HG02678 (cell line): ENCODE measurements around the gene TMEM132D.

ENCODE experiments used
- ATAC-seq: cut with Tn5 transposase; IDR thresholded peaks from one replicate; pipeline ENCODE4 v1.9.1; 2021; ENCODE audit warnings: mild to moderate bottlenecking, moderate library complexity; ENCODE audit not compliant: unreplicated experiment

TMEM132D gene

DNA sequence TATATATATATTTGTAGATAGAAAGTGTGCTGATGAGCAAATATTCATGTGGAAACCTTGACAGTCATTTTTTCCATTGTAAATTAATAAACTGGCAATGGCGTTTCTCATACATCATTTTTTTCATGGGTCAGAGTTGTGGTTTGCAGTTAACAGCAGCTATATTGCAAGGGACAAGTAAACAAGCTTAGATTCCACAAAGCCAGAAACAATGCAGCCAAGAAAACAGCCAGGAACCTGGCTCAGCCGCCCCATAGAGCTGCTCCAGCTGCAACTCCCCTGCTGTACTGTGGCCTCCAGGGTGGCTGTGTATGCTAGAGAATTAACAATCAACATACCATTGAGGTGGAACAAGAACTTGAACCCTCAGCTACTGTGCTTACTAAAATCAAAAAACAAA, 298.2 kb downstream of the TMEM132D start:
- no peak for ATAC-seq

DNA sequence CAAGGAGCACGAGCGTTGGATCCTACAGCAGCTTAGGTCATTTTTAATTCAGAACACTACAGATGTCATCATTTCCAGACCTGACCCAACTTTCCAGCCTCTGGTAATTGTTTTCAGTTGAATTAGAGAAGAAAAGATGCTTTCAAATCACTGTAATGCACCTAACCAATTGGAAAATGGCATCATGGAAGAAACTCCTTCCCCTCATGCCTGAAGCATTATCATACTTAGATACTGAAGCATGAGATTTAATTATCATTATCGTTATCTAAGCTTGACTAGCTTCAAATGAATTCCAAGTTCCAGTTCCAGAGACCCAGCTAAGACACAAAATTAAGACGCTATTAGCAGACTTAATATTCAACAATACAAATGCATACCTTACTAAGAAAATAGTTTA, 299.3 kb downstream of the TMEM132D start:
- ATAC-seq: no peak

DNA sequence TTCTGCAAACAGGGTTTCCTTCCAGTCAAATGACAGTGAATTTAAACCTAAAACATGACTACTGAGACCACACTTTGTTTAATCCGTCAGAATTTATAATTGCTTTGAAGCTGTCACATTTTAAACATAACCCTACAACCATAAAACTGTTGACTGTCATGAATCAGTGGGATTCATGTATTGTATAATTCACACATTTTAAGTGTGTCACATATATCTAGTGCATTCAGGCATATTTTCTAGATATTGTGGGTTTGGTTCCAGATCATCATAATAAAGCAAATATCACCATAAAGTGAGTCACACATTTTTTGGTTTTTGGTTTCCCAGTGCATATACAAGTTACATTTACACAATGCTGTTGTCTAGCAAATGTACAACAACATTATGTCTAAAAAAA, 304.4 kb downstream of the TMEM132D start:
- ATAC-seq: no peak

DNA sequence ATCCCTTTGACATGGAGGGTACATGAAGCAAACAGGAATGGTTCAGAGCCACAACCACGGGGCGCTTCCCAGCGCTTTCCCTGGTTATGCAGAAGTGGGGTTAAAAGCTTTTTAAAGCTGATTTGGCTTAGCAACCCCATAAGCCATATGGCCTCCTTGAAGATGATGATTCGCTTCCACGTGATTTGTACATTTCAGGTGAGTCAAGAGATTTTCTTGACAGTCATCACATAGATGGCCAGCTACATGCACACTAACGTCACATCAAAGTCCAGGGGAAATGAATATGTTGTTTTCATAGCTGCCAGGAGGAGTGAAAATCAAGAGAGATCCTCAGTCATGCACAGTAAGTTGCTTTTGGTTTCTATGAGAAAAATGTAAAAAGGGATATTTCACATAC, 309.7 kb downstream of the TMEM132D start:
- no peak for ATAC-seq

GRCh38 chr12:129592449-129592848, 311.4 kb downstream of the TMEM132D start:
- ATAC-seq: no peak

GRCh38 chr12:129589503-129589902, 314.3 kb downstream of the TMEM132D start:
- no peak for ATAC-seq

DNA sequence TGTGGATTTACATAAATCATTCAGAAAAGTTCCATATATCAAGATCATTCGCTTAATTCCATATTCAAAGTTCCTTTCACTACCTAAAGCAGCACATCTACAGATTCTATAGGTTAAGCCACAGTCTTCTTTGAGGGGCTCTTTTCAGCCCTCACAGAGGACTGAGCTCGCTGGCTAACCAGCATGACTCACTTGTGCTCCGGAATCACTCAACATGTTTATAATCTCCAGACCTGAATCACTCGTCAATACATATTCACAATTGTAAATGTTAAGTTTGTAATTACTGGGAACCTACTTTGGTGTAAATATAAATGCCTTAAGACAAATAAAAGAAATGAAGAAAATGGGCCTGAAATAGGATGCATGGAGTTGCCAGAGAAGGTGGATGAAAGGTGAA, 315.7 kb downstream of the TMEM132D start:
- ATAC-seq: no peak

- no peak for ATAC-seq
Observed at GRCh38 chr12:129585296-129585695, 318.5 kb downstream of the TMEM132D start.

GRCh38 chr12:129579879-129580278, 323.9 kb downstream of the TMEM132D start:
- ATAC-seq: no peak

DNA sequence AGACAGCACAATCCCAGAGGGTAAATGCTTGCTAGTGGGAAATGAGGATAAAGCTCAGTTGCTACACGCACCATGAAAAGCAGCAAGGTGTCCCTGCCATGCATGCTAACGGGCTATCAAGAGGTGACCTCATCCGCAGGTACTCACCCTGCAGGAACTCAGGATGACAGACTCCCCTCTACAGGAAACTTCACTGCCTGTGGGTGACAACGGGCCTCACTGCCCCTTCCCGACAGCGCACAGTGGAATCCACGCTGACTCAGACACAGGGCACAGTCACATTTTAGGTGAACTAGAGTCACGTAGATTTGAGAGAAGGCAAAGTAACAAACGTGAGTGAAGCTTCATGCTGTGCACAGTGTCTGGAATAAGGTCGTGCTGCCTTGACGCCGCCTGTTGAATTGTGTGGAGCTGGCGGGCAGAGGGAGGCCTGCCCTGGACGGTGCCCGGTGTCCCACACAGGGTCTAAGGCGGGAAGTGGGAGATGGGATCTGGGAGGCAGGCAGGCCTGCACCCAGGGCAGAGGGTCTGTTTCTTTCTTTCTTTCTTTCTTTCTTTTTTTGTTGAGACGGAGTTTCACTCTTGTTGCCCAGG, 331.8 kb downstream of the TMEM132D start:
- ATAC-seq: no peak

- ATAC-seq: no peak
Observed at GRCh38 chr12:129570796-129571400, 332.9 kb downstream of the TMEM132D start.

GRCh38 chr12:129566800-129567199, 337.0 kb downstream of the TMEM132D start:
- no peak for ATAC-seq

GRCh38 chr12:129564768-129565167, 339.1 kb downstream of the TMEM132D start:
- no peak for ATAC-seq

- no peak for ATAC-seq
Observed at GRCh38 chr12:129563266-129563665, 340.6 kb downstream of the TMEM132D start.

DNA sequence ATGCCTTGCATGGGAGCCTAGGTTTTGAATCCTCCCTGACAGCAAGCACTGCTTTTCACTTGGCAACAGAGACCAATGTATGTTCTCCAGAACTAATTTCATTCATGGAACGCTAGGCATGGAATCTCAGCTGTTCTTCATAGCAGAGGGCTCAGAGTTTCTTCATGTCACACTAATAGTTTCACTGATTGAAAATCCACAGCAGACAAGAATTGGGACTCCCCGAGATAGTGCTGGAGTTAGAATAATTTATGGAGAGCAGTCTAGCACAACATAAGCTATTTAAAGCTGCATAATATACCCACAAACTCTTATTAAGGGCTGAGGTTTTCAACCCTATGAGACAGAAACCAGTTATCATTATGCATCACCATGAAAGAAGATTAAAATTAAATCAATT, 342.5 kb downstream of the TMEM132D start:
- ATAC-seq: no peak

- ATAC-seq: no peak
Observed at GRCh38 chr12:129559776-129560175, 344.0 kb downstream of the TMEM132D start.

GRCh38 chr12:129558036-129558435, 345.8 kb downstream of the TMEM132D start:
- ATAC-seq: no peak

DNA sequence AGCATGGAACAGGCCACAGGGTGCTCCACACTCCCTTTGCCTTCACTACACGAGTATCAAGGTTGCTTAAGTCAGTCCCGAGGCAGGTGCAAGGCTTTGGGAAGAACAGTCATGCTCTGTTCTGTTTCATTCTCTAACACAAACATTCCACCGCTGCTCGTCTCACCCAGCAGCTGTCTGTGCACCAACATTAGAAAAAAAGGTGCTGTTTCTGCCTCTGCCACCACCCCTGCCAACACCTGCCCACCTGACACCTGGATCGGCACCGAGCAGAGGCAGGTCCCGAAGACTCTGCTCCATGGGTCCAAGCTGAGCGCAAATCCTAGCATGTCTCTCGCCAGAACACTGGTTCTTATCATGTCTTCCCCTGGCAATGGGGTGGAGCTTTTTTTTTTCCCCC, 347.7 kb downstream of the TMEM132D start:
- ATAC-seq: no peak

DNA sequence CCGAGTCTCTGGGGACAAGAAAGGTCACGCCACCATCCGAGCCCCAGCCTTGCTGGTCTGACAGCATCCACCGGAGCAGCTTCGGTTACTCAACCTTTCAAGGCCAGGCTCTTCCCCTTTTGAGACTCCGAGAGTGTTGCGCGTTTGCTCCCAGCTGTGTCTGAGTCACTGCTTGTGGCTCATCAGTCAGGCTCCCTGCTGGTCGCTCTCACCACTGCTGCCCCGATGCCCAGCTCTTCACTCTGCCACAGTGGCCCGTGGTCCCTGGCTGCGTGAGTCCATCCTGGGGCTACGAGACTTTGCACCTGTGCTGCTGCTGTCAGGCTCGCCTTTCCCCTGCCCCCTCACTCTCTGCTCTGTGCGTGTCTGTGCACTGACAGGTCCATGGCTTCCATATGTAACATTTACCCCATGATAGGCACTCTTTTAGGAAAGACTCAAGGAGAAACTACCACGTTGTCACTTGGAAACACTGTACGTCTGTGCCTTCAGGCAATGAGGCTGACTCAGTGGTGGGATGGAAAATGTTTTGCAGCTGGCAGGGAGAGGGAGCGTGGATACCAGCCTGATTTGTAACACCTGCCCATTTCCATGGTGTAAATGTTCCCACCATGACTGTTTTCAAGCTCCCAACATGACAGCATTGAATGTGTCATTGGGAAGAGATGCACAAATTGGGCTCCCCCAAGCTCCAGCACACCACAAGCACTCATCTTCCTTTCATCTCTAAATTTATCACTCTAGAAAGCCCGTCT, 350.7 kb downstream of the TMEM132D start:
- no peak for ATAC-seq

- no peak for ATAC-seq
Observed at GRCh38 chr12:129551441-129551840, 352.4 kb downstream of the TMEM132D start.

DNA sequence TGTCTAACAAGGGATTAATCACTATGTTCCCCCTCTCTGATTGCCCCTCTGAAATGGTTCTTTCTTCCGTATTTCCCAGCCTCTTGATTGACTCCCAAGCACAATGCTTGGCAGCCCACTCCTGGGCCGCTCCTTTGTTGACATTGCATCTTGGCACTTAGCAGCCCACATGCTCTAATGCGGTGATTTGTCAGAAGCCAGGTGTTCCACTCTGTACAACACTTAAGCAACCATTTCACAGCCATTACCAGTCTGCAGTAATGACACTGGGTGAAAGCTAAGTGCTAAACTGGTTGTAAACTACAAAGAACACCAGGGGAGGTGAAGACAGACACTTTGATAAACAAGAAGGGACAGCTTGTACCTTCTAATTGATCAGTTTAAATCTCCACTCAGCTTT, 353.5 kb downstream of the TMEM132D start:
- no peak for ATAC-seq

- ATAC-seq: no peak
Observed at GRCh38 chr12:129549656-129550055, 354.2 kb downstream of the TMEM132D start.
